ENCODE measurements around the gene ZDHHC4.
"Not testable (repeated sequence)": the region's sequence is repeated elsewhere in the genome, so short reads cannot be mapped to it uniquely, and the experiment has no call there.

The ZDHHC4 gene

GRCh38 chr7:6562106-6562505 is 15.1 kb upstream of the ZDHHC4 start:
- FAIRE-seq = no peak

DNA sequence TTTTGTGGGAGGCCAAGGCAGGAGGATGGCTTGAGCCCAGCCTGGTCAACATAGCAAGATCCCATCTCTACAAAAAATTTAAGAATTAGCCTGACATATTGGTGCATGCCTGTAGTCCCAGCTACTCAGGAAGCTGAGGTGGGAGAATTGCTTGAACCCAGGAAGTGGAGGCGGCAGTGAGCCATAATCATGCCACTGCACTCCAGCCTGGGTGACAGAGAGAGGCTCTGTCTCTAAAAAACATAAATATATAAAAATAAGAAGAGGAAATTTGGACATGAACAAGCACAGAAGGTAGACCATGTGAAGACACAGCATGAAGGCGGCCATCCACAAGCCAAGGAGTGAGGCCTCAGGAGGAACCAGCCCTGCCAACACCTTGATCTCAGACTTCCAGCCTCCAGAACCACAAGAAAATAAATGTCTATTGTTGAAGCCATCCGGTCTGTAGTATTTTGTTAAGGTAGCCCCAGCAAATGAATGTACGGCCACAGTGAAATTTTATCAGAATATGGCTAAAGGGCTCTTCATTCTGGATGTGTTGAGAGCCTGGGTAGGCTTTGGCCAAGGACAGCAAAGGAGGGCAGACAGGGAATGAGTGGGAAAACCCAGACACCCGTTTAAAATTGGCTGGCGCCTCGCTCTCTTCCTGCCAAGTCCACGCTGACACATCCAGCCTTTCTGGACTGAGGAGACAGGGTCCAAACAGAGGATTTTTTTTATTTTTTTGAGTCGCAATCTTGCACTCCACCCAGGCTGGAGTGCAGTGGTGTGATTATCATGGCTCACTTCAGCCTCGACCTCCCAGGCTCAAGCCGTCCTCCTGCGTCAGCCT is 13.1 kb upstream of the ZDHHC4 start:
- no peak for FAIRE-seq

DNA sequence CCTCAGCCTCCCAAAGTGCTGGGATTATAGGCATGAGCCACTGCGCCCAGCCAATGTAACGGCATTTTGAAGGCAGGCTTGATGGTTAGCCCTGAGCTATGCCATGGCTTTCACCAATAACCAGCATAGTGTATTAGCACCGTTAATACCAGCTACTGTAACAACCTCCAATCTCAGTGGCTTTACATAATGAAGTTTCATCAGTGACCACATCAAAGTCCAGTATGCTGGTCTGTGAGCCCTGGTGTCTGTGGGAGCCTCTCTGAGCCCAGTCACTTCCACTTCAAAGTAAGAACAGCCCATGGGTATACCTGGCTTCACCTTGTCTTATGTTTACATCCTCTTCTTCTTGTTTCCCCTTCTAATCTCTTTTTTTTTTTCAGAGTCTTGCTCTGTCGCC is 11.6 kb upstream of the ZDHHC4 start:
- FAIRE-seq = no peak

DNA sequence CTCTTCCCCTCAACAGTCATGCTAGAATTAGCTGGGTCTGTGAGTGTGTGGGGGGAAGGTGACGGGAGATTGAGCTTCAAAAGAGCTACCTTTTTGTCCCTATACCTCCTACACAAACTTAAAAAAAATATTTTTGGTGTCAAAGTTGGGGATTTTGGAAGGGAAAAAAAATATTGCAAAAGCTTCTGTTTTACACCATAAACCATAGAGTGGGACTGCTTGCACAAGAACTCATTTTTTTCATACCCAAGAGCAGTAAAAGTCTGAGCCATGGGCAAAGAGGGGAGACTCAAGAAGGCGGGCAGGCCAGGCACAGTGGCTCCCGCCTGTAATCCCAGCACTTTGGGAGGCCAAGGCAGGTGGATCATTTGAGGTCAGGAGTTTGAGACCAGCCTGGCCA is 9.4 kb upstream of the ZDHHC4 start:
- no peak for FAIRE-seq

DNA sequence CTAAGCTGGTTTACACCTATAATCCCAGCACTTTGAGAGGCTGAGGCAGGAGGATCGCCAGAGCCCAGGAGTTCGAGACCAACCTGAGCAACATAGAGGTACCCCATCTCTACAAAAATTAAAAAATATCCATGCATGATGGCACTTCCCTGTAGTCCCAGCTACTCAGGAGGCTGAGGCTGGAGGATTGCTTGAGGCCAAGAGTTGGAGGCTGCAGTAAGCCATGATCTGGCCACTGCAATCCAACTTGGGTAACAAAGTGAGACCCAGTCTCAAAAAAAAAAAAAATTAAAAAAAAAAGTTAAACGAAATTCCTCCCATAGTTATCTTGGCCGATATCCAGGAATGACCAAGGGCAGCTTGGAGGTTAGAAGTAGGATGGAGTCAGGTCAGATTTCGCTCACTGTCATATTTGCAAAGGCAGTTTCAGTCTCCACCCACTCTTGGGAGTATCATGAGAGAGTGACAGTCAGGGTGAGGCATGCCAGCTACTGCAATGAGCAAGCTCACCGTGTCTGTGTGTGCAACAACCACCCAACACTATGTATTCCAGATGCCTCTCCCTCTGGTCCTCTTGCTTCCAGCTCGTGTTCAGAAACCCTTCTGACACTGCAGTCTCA is 6.0 kb upstream of the ZDHHC4 start:
- no peak for FAIRE-seq

- FAIRE-seq = no peak
These were observed 1.8 kb upstream of the ZDHHC4 start for GRCh38 chr7:6575281-6576023.

- no peak for FAIRE-seq
These were observed 1.0 kb upstream of the ZDHHC4 start for GRCh38 chr7:6576024-6576866.

GRCh38 chr7:6576867-6577368 is 336 bp upstream of the ZDHHC4 start:
- not testable (repeated sequence) for FAIRE-seq

DNA sequence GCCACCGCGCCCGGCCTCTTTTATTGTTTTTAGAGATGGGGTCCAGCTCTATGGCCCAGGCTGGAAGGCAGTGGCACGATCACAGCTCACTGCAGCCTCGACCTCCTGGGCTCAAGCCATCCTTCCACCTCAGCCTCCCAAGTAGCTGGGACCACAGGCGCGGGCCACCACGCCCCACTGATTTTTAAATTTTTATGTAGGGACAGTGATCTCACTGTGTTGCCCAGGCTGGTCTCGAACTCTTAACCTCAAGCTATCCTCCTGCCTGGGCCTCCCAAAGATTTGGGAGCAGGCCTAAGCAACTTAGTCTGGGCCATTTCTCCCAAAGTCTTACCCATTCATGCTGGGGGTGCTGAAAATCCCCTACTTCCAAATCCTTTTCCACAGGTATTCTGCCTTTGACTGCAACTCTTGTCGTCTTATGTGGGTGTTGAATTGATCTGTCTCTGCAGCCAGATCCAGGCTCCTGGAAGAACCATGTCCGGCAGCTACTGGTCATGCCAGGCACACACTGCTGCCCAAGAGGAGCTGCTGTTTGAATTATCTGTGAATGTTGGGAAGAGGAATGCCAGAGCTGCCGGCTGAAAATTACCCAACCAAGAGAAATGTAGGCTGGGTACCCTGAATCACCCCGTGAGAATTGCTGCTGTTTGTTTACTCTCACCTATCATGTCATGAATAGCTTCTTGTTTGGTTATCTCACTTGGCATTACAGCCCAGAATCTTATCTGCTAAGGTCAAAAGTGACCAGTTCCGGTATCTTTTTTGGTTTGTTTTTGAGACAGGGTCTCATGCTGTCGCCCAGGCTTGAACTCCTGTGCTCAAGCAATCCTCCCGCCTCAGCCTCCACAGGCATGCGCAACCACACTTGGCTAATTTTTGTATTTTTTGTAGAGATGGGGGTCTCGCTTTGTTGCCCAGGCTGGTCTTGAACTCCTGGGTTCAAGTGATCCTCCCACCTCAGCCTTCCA is 1.1 kb downstream of the ZDHHC4 start:
- FAIRE-seq = no peak

DNA sequence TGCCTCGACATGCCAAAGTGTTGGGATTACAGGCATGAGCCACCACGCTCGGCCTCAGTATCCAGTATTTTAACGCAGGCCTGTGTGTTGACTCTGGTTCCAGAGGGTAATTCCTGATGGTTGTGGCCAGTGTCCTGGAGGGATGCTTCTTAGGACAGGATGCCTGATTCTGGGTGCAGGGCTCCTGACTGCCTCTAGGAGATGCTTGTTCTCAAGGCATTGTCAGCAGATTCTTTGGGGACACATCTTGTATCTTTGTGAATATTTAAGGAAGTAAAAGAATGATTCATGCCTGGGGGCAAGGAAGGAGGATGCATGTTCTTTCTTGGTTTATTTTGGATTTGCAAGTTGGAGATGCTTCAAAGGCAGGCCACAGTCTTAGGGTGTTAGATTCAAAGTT is 2.2 kb downstream of the ZDHHC4 start:
- FAIRE-seq = no peak

DNA sequence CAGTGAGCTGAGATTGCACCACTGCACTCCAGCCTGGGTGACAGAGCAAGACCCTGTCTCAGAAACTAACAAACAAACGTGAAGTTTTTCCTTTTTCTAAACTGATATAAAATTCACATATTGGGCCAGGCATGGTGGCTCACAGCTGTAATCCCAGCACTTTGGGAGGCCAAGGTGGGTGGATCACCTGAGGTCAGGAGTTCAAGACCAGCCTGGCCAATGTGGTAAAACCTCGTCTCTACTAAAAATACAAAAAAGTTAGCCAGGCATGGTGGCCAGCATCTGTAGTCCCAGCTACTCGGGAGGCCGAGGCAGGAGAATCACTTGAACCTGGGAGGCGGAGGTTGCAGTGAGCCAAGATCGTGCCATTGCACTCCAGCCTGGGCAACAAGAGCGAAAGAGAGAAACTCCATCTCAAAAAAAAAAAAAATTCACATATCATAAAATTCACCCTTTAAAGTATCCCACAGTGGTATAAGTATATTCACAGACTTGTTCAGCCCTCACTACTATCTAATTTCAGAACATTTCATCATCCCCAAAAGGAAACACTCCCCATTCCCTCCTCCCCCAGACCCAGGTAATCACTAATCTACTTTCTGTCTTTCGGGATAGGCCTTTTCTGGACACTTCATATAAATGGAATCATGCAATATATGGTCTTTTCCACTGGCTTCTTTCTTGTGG is 8.6 kb downstream of the ZDHHC4 start:
- FAIRE-seq = not testable (repeated sequence)

DNA sequence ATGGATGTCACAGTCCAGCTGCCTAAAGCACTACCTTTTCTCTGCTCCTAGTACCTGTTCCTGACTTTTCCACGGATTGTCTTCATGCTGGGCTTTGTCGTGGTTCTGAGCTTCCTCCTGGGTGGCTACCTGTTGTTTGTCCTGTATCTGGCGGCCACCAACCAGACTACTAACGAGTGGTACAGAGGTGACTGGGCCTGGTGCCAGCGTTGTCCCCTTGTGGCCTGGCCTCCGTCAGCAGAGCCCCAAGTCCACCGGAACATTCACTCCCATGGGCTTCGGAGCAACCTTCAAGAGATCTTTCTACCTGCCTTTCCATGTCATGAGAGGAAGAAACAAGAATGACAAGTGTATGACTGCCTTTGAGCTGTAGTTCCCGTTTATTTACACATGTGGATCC is 11.3 kb downstream of the ZDHHC4 start:
- no peak for FAIRE-seq

DNA sequence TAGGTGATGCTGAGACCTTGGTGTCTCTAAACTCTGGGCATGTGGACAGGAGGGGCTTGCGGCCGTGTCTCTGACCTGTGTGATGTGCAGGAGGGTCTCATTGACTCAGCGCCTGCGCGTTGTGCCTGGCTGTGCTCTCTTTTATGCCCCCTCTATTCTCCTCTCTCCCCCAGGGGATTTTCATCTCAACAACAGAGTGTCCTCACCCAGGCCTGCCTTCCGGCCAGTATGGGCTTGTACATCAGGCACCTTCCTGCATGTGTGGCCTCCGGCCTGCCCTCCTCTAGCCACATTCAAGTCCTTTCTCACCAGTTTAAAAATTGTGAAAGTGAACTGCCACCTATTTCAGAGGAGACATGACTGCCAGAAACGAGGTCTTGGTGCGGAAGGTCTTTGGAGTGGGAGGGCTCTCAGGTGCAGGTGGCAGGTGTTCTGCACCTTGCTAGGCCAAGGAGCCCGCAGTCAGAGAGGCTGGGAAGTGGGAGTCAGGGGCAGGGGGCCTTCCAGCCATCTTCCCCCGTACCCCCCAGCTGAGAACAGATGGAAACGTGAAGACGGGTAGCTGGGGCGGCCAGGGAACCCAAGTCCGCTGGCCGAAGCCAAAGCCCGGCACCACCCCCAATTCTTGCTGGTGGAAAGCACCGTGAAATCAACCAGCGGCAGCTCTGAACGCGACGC is 12.0 kb downstream of the ZDHHC4 start:
- no peak for FAIRE-seq

DNA sequence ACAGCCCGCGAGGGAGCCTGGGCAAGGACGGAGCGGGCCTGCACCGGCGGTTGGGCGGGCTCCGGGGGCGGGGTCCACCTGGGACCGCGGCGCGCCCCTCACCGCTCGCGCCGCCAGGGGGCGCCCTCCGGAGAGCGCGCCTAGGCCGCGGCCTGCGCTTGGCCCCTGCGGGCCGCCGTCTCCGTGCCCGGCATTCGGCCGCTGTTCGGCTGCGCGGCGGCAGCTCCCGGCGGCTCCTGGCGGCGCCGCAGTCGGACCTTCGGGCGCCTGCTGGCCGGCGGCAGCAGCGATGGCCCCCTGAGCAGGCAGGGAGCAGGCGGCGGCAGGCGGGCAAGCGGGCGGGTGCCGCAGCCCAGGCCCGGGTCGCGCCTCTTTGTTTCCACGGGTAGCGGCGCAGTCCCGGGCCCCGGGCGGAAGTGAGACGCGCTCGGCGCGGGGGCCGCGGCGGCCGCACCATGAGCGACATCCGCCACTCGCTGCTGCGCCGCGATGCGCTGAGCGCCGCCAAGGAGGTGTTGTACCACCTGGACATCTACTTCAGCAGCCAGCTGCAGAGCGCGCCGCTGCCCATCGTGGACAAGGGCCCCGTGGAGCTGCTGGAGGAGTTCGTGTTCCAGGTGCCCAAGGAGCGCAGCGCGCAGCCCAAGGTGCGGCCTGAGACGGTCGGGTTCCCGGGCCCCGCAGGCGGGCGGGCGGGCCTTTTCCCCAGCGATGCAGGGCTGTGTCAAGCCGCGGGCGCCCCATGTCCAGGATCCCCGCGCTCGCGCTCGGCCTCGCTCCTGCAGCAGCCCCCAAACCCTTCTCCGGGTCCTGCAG is 12.8 kb downstream of the ZDHHC4 start, which contains the start of gene INTS15:
Gene INTS15 (plus strand): TSS at position 193 of the 816 bp plus-strand sequence. CDS start 263 bp downstream, at position 456.
- FAIRE-seq = no peak

DNA sequence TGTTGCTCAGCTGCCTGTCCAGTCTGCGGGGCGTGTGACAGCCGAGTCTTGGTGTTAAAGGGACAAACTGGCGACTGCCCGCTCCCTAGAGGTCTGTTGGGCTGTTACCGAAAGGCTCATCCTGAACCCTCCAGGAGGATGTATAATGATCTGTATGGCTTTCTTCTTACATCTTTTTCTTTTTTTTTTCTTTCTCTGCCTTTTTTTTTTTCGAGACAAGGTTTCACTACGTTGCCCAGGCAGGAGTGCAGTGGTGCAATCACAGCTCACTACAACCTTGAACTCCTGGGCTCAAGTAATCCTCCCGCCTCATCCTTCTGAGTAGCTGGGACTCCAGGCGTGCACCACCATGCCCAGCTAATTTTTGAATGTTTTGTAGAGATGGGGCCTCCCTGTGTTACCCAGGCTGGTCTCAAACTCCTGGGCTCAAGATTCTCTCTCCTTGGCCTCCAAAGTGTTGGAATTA is 13.4 kb downstream of the ZDHHC4 start:
- no peak for FAIRE-seq

DNA sequence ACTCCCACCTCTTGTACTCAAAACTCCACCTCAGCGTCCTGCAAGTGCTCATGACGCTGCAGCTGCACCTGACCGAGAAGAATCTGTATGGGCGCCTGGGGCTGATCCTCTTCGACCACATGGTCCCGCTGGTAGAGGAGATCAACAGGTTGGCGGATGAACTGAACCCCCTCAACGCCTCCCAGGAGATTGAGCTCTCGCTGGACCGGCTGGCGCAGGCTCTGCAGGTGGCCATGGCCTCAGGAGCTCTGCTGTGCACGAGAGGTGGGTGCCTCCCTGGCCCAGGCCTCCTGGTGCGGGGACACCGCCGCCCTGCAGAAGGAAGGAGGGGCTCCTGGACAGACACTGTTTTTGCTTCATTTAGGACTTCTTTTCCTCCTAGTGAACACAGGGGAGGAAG is 22.8 kb downstream of the ZDHHC4 start:
- no peak for FAIRE-seq

DNA sequence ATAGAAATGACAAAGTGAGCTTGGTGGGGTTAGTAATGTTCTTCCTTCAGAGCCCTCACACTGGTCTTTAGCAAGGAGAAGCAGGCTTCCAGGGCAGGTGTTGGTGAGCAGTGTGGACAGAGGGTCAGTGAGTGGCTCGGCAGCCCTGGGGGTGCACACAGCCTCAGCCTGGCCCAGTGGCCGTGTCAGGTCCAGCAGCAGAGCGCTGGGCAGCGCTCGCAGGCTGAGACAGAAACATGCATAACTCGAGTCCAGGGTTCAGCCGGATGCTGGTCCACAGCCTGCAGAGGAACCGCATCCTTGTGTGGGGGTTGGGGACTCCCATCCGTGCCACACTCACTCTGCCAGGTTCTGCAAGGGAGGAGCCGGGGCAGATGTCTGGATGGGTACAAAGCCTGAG is 27.2 kb downstream of the ZDHHC4 start:
- FAIRE-seq = no peak

GRCh38 chr7:6606866-6607583 is 29.8 kb downstream of the ZDHHC4 start:
- no peak for FAIRE-seq
